Heart left ventricle (tissue), 13 donors: Measurements from ENCODE around the gene CR1L.

Experiments used
- CTCF ChIP-seq, 12 donors: fragments of 200-600 bp; sonication (generic) in 4 of 12; IDR thresholded peaks; one replicate each; pipeline versions ENCODE4 v1.5.0 to v1.8.0; 2018 to 2022; ENCODE audit warnings: antibody characterized with exemption in 12 of 12, mild to moderate bottlenecking in 5 of 12
- POLR2A ChIP-seq, 2 donors: fragments of 450-650 bp; IDR thresholded peaks; one replicate each; pipeline ENCODE4 v1.6.1; 2017; ENCODE audit warnings: antibody characterized with exemption in 2 of 2, mild to moderate bottlenecking in 2 of 2, moderate library complexity in 2 of 2
- donor health status: ischemic (EF 13 %, LVEDD 7.1; RV severe dilation, severe dysfunction).
- donor health status: DM: no; HTN: yes; CAD: no.
- donor health status: DM: no; HTN: no; CAD: no.
- donor health status: ischemic (EF 25% LVEDD 6.9; RV normal size, moderate dysfunction).
- donor health status: ischemic (EF 25% LVEDD 5.7; RV mildly dilated, moderate dysfunction).
- donor health status: ischemic (EF 35%, LVEDD 5.7; RV mildly dilated, moderate dysfunction).
- donor health status: nonischemic (EF 11% LVEDD 7.7; RV severe dilation, severe dysfunction).
- donor health status: DM: yes; HTN: yes; CAD: no.
- donor health status: PGD.
- donor health status: ischemic (EF 29% LVEDD 5.4; RV normal size, mild dysfunction).
- donor health status: nonischemic (EF 23%, LVEDD 6.1; RV moderate dilation, normal function).

- TF ChIP-seq CTCF (IDR thresholded peaks at IDR 0.05) (no peak), POLR2A (IDR thresholded peaks at IDR 0.05) (no peak)
These were observed 3.6 kb downstream of the CR1L start for GRCh38 chr1:207648334-207649209.
